Muscle of back (tissue), 11 donors: ENCODE data around the gene SEMA5A. TPM values are rescaled to one million over a fixed set of nuclear protein-coding genes. Genes with fewer than 3 reads are reported as not detected.

Experiments
- DNase-seq, 3 donors: peaks; one replicate each; pipeline versions ENCODE4 v3.0.0 to v3.0.0-alpha.2; 2013
- polyA plus RNA-seq, 10 donors: library from polyadenylated mRNA; unstranded; fragments of 120-200 nt; gene quantifications; one replicate each; pipeline ENCODE4 v1.2.1, GENCODE V29; 2013; ENCODE audit not compliant: insufficient read length in 10 of 10

SEMA5A gene
- polyA plus RNA-seq, 10 donors, result 27.6 to 43.9 (median 34.1) TPM

GRCh38 chr5:9523090-9523823, 22.6 kb downstream of the SEMA5A start:
- no peak for DNase-seq

DNA sequence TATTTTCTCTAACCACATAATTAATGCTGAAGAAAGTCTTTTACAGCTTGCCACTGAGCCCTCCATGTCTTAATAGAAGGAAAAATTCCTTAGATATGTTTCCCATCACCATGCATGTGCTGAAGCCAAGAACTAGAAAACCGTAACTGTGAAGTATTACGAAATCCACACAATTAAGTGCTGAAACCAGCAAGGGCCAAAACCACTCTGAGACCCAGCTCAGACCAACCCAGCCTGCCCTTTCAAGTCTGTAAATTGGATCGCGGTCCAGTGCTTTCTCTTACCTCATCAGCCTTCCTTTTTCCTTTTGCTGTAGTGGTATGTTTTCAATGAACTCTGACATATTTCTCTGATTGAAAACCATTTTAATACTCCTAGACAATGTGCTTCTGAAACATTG, 26.3 kb downstream of the SEMA5A start:
- DNase-seq, result peak in 2 of 3 donors; percentile 44 to 54

DNA sequence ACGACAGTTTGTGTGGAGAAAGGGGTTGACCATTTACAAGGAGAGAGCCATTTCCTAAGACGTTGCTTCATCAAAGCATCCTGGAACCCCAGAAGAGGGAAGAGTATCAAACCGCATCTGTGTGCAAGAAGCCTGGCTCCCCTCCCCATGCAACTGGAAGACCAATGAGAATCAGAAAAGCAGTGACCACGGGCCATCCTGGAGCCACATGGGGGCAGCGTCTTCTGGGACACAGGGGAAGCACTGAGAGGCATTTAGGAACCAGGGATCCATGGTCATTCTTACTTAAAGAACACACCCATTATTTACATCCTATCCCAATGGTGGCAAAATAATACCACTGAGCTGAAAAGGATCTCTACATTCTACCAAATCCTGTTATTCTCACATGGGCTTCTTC, 29.3 kb downstream of the SEMA5A start:
- DNase-seq, result no peak

DNA sequence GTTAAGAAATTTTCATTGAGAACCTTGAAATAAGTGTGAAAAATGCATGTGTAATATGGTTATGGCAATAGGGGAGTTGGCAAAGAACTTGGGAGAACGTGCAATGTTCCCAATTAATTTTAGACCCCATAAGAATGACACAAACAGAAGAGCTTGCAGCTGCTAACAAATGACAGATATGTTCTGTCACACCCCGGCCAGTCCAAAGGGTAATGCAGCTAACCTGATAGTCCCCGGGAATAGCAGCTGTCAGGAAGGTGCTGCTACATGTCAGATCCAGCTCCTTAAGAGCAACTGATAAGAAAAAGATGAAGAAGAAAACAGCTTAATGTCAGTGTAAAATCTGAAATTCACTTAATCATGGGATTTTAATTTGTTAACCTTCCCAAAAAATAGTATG, 30.4 kb downstream of the SEMA5A start:
- peak in 2 of 3 donors; percentile 45 to 59 for DNase-seq

DNA sequence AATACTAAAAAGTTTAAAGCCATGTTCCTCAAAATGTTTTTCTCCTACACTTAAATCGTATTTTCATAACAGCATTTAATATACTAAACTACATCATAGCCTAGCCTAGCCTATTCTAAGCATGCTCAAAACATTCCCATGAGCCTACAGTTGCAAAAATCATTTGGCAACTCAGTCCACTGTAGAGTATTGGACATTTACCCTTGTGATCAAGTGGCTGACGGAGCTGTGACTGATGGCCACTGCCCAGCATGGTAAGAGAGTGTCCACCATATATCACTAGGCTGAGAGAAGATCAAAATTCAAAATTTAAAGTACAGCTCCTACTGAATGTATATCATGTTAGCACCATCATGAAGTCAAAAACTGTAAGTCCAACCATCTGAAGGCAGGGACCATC, 30.9 kb downstream of the SEMA5A start:
- no peak for DNase-seq

GRCh38 chr5:9513827-9514226, 32.0 kb downstream of the SEMA5A start:
- no peak for DNase-seq

- DNase-seq, result peak in 2 of 3 donors; percentile 69 to 74
Observed at GRCh38 chr5:9512457-9512856, 33.4 kb downstream of the SEMA5A start.

- no peak for DNase-seq
Observed at GRCh38 chr5:9507974-9508373, 37.9 kb downstream of the SEMA5A start.

DNA sequence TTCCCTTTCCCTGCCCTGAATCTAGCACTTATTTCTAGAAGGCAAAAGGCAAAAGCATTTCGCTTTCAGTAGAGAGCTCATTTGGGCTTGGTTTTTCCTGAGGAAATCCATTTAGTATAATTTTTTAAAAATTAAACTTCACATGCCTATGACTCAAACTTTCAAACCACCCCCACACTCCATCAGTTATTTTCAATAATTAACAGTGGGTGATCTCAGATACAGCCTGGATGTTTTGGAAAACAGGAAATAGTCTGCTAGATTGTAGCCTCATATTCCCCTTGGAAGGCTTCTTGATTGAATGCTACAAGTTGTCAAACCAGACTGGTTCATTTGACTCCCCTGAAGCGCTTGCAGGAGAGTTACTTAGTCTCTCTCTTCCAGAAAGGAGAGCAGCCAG, 40.6 kb downstream of the SEMA5A start:
- no peak for DNase-seq

DNA sequence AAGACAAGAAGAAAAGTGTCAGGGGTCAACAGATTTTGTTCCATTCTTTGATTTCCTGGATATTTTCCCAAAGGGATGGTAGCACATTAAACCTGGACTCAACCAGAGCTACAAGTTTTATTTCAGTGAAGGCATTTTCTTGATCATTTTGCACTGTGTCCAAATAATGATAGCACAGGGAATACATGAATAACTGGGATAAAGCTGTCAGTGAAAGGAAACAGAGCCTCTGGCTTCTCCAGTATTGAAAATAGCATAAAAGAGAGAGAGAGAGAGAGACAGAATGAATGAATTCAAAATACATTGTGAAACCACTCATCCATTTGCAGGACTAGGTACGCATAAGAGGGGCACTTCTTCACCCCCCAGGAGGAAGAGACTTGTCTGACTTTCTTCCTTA, 43.0 kb downstream of the SEMA5A start:
- peak in 1 of 3 donors; percentile 23 for DNase-seq

DNA sequence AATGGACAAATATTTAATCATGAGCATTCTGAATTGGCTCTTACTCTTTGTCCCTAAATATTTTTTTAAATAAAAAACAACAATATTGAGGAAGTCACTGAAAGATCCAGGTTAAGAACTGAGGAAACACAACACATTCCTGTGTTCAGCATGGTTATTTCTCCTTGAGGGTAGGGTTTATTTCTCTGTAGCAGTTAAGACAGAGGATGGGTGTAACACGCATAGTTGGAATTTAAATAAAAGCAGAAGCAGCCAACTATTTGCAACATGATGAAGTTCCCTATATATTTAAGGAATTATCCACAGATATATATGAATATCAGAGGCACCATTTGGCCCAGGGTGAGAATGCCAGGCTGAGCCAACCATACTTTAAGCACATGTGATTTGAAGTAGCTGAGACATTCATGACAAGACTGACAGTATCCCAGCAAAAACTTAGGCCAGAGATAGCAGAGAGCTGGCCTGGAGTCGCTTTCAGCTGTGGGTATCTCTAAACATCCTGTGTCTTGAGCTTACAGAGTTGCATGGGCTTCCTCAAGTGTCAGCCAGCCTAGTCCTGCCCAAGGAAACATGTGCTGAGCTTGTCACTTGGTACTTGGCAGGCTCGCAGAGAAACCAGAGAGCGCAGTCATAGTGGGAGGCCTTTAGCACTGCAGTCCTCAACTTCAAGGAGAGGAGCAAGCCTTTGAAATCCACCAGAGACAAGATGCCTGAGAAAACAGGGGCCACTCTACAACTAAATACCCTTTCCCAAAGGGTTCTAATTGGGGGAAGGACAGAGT, 43.6 kb downstream of the SEMA5A start:
- peak in 2 of 3 donors; percentile 22 to 42 for DNase-seq

GRCh38 chr5:9500625-9501024, 45.2 kb downstream of the SEMA5A start:
- peak in 1 of 3 donors; percentile 47 for DNase-seq

DNA sequence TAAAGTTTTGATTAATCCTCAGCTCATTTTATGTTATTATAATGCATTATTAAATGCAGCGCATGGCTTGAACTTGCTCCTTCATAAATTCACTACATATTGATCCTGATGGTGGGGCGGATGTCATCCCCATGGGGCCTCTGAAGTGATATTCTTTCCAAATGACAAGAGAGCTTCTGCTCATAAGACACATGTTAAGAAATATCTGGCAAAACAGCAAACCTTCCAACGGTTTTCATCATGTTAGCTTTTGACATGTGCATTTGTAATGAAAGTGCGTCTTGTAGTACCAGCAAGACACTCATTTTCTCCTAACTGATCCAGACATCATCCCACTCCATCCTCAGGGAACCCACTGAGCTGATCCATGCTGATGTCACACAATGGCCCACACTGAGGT, 45.7 kb downstream of the SEMA5A start:
- DNase-seq, result peak in 1 of 3 donors; percentile 53

- DNase-seq, result no peak
Observed at GRCh38 chr5:9499498-9499876, 46.4 kb downstream of the SEMA5A start.

DNA sequence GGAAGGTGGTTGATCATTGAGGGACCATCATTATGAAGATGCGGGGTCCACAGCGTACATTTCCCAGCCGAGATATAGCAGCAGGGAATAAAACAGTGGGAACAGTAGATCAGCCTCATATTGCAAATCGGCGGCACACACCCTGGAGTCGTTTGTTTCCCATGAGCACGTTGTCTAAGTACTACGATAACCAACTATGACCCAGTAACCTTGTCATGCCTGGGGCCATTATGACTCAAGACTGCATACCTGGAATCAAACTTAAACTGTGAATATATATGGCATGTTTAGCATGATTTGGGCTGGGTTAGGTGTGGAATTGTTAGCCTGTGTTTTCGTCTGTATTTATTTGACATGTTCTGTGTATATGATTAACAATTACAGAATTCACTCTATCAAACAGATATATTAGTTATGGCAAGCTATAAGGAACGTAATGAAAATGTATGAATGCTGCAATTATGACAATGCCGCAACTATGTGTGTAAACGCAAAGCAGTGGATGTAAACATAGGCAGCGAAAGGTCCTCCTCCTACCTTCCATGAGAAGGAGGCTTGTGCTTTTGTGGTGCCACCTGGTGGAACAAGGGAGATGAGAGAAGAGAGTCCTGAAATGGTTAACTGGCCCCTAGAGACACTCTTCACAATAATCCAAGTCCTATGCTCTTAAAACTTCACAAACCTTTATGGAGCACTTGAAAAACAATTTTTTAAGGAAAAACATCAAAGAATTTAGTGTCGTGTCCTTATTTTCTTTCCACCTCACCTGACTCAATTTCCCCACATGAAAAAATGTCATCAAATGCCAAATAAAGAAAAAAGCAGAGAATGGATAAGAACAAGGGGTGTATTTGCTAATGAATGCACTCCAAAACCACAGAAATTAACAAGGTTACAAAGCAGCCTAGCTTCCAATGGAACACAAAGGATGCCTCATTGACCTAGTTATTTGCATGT, 47.1 kb downstream of the SEMA5A start:
- DNase-seq, result no peak

DNA sequence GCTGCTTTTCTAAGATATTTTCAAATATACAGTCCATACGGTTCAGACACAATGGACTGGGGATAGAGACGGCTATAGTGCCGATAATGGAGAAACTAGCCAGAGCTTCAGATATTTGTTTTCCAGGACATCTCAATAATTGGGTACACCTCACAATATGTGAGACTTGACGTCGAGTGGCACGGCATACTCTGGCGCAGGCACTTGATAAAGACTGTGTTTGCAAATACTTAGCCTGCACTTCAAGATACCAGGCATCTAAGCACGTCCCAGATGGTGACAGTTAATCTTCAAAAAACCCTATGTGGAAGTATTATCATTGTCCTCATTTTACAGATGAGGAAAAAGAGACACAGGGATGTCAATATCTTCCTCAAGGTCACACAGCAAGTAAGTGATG, 48.5 kb downstream of the SEMA5A start:
- DNase-seq, result no peak

DNA sequence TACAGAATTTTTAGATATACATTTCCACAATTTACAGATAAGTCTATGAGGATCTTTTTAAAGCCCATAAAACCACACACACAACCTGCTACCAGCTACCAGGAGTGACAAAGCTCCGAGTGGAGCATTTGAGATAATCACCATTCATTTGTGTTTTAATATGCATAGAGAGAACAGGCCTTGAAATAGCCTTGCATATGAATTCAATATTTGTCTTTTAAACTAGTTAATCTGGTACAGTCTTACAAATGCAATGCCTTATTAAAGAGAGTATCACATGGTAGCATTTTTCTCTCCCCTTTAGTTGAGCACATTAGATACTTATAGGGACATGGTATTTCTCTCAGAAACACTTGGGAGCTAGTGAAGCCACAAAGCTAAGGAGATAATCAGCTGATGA, 49.1 kb downstream of the SEMA5A start:
- DNase-seq, result no peak

- DNase-seq, result no peak
Observed at GRCh38 chr5:9495121-9495520, 50.8 kb downstream of the SEMA5A start.

DNA sequence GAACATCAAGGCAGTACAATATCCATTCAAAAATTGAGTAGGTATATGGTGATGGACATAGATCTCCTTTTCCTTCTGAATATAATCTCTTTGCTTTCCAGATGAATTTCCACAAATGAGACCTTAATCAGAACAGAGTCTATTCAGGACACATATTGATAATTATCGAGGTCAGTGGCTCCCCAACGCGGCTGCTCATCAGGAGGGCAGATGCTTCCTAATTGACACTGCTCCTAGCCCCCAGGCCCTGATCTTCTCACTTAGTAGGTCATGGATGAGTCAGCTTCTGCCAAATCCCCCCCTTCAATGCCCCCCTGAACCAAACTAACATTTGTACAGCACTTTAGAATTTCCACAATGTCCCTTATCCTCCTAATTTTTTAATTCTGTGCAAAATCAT, 51.6 kb downstream of the SEMA5A start:
- no peak for DNase-seq

- no peak for DNase-seq
Observed at GRCh38 chr5:9490494-9491097, 55.3 kb downstream of the SEMA5A start.

GRCh38 chr5:9483779-9484178, 62.1 kb downstream of the SEMA5A start:
- no peak for DNase-seq

DNA sequence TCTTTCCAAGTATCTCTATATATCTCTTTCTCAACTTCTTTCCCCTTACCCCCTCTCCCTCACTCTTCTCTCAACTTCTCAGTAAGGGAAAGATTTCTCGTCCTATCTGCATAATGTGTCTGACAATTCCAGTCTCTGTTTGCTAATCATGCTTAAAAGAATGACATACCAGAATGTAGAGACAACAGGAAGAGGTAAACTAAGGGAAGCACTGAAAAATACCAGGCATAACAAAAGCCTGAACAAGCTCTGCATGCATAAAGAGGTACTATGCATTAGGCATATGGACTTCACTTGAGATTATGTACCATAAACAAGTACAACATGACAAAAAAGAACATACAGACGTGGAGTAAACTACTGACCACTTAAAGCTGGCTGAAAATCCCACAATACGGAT, 62.6 kb downstream of the SEMA5A start:
- no peak for DNase-seq
